ENCODE data around the gene NLRC3. TPM values are rescaled to one million over a fixed set of nuclear protein-coding genes. Genes with fewer than 3 reads are reported as not detected.

Gene NLRC3
- total RNA-seq, 2 donors from 2014 or later: 0.11 to 0.18 TPM

DNA sequence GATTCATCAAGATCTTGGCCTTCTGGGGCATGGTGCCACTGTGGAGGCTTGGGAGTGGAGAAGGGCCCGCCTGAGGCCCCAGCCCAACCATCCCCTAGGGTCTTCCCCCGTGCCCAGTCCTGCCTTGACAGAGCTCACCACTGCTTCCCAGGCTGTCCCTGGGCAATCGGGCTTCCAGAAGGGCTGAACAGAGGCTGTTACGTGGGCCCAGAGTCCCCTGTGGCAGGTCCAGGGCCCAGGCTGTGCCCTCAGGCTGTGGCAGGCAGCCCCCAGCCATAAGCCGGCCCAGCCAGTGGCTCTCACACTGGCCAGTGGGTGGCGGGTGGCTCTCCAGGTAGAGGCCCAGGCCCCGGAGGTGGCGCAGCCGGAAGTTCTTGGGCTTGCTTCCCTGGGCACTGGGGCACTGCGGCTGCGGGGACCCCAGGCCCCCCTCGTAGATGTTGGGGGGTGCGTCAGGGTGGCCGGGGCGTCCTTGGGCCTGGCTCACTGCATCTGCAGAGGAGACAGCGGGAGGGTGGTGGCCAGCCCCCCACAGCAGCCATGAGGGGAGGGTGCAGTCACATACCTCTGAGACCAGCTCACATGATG is 82.7 kb downstream of the NLRC3 start:
- TF ChIP-seq, protein P1, sequence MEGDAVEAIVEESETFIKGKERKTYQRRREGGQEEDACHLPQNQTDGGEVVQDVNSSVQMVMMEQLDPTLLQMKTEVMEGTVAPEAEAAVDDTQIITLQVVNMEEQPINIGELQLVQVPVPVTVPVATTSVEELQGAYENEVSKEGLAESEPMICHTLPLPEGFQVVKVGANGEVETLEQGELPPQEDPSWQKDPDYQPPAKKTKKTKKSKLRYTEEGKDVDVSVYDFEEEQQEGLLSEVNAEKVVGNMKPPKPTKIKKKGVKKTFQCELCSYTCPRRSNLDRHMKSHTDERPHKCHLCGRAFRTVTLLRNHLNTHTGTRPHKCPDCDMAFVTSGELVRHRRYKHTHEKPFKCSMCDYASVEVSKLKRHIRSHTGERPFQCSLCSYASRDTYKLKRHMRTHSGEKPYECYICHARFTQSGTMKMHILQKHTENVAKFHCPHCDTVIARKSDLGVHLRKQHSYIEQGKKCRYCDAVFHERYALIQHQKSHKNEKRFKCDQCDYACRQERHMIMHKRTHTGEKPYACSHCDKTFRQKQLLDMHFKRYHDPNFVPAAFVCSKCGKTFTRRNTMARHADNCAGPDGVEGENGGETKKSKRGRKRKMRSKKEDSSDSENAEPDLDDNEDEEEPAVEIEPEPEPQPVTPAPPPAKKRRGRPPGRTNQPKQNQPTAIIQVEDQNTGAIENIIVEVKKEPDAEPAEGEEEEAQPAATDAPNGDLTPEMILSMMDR (conservative IDR thresholded peaks at IDR 0.05): peak; percentile 24
- no peaks in the 10 kb centered on the region for H3K36me3 ChIP-seq (ENCODE audit: control insufficient read depth, insufficient read depth, low read length)
- Mint-ChIP-seq H3K27me3 (ENCODE audit: insufficient read depth) (no peaks in the 10 kb centered on the region), H3K36me3 (ENCODE audit: low read depth) (no peaks in the 10 kb centered on the region), H3K27ac (no peak overlapping the region), H3K4me1 (no peaks in the 10 kb centered on the region), H3K9me3 (no peaks in the 10 kb centered on the region), H3K4me3 (no peak overlapping the region)
- no peak overlapping the region for H3K27ac ChIP-seq (ENCODE audit: low read depth, low read length)
- no peaks in the 10 kb centered on the region for H3K9me3 ChIP-seq (ENCODE audit: control insufficient read depth, low read length)
- H3K27me3 ChIP-seq (ENCODE audit: control insufficient read depth, insufficient read depth, low read length, poor library complexity, severe bottlenecking): no peaks in the 10 kb centered on the region
- H3K4me3 ChIP-seq (ENCODE audit: low read length): no peak overlapping the region
- H3K4me1 ChIP-seq (ENCODE audit: control insufficient read depth, insufficient read depth, low read length): no peaks in the 10 kb centered on the region
- H3K9ac ChIP-seq (ENCODE audit: extremely low read depth, low read length, poor library complexity, severe bottlenecking): no peak overlapping the region
- WGBS, 2 experiments (ENCODE audit: insufficient coverage in 1 of 2, insufficient read length in 1 of 2): 89 to 100% methylated on average over 2 to 16 of the region's 16 CpGs
- DNase-seq: no peak

DNA sequence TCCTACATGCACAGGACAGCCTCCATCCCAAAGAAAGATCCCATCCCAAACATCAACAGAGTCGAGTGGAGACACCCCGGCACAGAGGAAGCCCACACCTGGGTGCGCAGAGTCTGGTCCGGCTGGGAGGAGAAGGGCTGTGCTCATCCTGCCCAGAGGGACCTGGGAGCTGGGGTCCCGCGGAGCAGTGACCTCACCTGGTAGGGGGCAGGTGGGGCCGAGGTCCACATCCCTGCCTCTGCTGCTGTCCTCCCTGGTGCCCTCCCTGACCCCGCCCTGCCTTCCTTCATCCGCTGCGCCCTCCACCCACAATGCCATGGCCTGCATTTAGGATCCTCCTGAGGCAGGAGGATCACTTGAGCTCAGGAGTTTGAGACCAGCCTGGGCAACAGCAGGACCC is 84.8 kb downstream of the NLRC3 start:
- Mint-ChIP-seq H3K9me3 (no peaks in the 10 kb centered on the region), H3K36me3 (ENCODE audit: low read depth) (peaks cover 2% of the 10 kb centered on the region), H3K27ac (no peak overlapping the region), H3K4me1 (no peaks in the 10 kb centered on the region), H3K4me3 (no peak overlapping the region), H3K27me3 (ENCODE audit: insufficient read depth) (no peaks in the 10 kb centered on the region)
- no peak overlapping the region for H3K9ac ChIP-seq (ENCODE audit: extremely low read depth, low read length, poor library complexity, severe bottlenecking)
- DNase-seq: peak; percentile 40
- TF ChIP-seq, protein P1 (conservative IDR thresholded peaks at IDR 0.05): no peak
- H3K36me3 ChIP-seq (ENCODE audit: control insufficient read depth, insufficient read depth, low read length): no peaks in the 10 kb centered on the region
- no peaks in the 10 kb centered on the region for H3K9me3 ChIP-seq (ENCODE audit: control insufficient read depth, low read length)
- H3K4me3 ChIP-seq (ENCODE audit: low read length): no peak overlapping the region
- WGBS, 2 experiments (ENCODE audit: insufficient coverage in 1 of 2, insufficient read length in 1 of 2): 79 to 85% methylated on average over 2 to 10 of the region's 10 CpGs
- H3K4me1 ChIP-seq (ENCODE audit: control insufficient read depth, insufficient read depth, low read length): no peaks in the 10 kb centered on the region
- H3K27ac ChIP-seq (ENCODE audit: low read depth, low read length): no peak overlapping the region
- no peaks in the 10 kb centered on the region for H3K27me3 ChIP-seq (ENCODE audit: control insufficient read depth, insufficient read depth, low read length, poor library complexity, severe bottlenecking)

DNA sequence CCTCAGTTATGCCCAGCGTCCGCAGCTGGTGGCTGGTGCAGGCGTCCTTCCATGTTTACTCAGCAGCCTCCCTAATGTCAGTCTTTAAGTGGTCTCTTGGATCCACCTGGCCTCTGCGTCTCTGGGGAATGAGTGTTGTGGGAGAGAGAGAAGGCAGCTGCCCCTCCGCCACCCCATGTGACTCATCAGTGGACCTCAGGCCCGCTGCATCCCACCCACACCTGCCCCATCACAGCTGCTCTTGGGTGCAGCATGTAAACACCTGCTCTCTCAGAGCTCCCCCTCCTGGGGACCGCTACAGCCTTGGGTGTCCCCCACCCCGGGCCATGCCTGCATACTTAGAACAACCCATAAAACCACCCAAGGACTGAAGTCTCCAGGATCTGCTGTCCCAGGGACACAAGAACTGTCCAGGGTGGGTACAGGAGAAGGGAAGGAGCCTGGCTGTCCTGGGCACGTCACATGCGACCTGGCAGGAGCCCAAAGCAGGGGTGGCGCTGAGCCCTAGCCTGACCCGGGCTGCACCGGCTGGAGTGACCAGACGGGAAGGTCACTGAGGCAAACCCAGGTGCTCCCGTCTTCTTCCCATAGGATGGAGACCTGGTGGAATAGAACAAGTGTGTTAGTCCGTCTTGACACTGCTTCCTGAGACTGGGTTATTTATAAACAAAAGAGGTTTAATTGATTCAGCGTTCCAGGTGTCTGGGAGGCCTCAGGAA is 86.1 kb downstream of the NLRC3 start:
- Histone ChIP-seq H3K4me3 (ENCODE audit: low read length) (no peak overlapping the region), H3K4me1 (ENCODE audit: control insufficient read depth, insufficient read depth, low read length) (no peaks in the 10 kb centered on the region), H3K9ac (ENCODE audit: extremely low read depth, low read length, poor library complexity, severe bottlenecking) (no peak overlapping the region), H3K36me3 (ENCODE audit: control insufficient read depth, insufficient read depth, low read length) (peaks cover 2% of the 10 kb centered on the region), H3K27ac (ENCODE audit: low read depth, low read length) (no peak overlapping the region), H3K27me3 (ENCODE audit: control insufficient read depth, insufficient read depth, low read length, poor library complexity, severe bottlenecking) (no peaks in the 10 kb centered on the region), H3K9me3 (ENCODE audit: control insufficient read depth, low read length) (no peaks in the 10 kb centered on the region)
- 90 to 95% methylated on average over 6 to 17 of the region's 17 CpGs for WGBS, 2 experiments (ENCODE audit: insufficient coverage in 1 of 2, insufficient read length in 1 of 2)
- Mint-ChIP-seq H3K36me3 (ENCODE audit: low read depth) (peaks cover 7% of the 10 kb centered on the region), H3K27me3 (ENCODE audit: insufficient read depth) (no peaks in the 10 kb centered on the region), H3K4me1 (no peaks in the 10 kb centered on the region), H3K27ac (no peak overlapping the region), H3K4me3 (no peak overlapping the region), H3K9me3 (no peaks in the 10 kb centered on the region)
- TF ChIP-seq, protein P1 (conservative IDR thresholded peaks at IDR 0.05): peak; percentile 27
- peak; percentile 71 for DNase-seq

Other genes with a start within 250 kb of the NLRC3 start
- not detected for gene OR2C1, start 221.5 kb downstream of the NLRC3 start, total RNA-seq
- gene ZSCAN32, start 176.4 kb downstream of the NLRC3 start, total RNA-seq: 10 to 100 TPM; 19.8 to 24.1 TPM
- 10 to 100 TPM; 11.0 to 13.5 TPM for gene ZNF174, start 176.2 kb downstream of the NLRC3 start, total RNA-seq
- gene ZNF597, start 133.9 kb downstream of the NLRC3 start, total RNA-seq: 1 to 10 TPM; 2.0 to 3.1 TPM
- gene NAA60, start 133.7 kb downstream of the NLRC3 start, total RNA-seq: 10 to 100 TPM; 54.5 to 61.8 TPM
- gene C16orf90, start 81.9 kb downstream of the NLRC3 start, total RNA-seq: not detected
- gene CLUAP1, start 76.4 kb downstream of the NLRC3 start, total RNA-seq: 10 to 100 TPM; 27.4 to 36.8 TPM
- 10 to 100 TPM; 11.0 to 15.9 TPM for gene SLX4, start 34.2 kb upstream of the NLRC3 start, total RNA-seq
- 10 to 100 TPM; 31.2 to 32.2 TPM for gene DNASE1, start 77.3 kb upstream of the NLRC3 start, total RNA-seq
- 100 to 1,000 TPM; 144 to 156 TPM for gene TRAP1, start 140.1 kb upstream of the NLRC3 start, total RNA-seq